Gastrocnemius medialis (tissue), 4 donors: Measurements from ENCODE around the gene PROM1.

Experiments
- CTCF ChIP-seq, 5 experiments: fragments of 450-650 bp in 3 of 5; fragments of 200-600 bp in 2 of 5; sonication (generic) in 2 of 5; IDR thresholded peaks in 4 of 5; conservative IDR thresholded peaks in 1 of 5; 1 replicate in 4 of 5; 2 replicates in 1 of 5; pipeline ENCODE4 v1.5.1; 2016 to 2019; ENCODE audit warnings: antibody characterized with exemption in 5 of 5, mild to moderate bottlenecking in 3 of 5, moderate library complexity in 3 of 5
- POLR2A ChIP-seq, 2 donors: fragments of 450-650 bp; IDR thresholded peaks; one replicate each; pipeline ENCODE4 v1.6.1; 2017; ENCODE audit warnings: antibody characterized with exemption in 2 of 2, mild to moderate bottlenecking in 2 of 2, moderate library complexity in 2 of 2

- TF ChIP-seq CTCF (IDR thresholded peaks at IDR 0.05 in 4 of 5, conservative IDR thresholded peaks at IDR 0.05 in 1 of 5) (no peak), POLR2A (IDR thresholded peaks at IDR 0.05) (no peak)
Observed at GRCh38 chr4:16037901-16038300, 45.9 kb downstream of the PROM1 start.
